HG02981 (cell line): ENCODE results near the gene VKORC1.
A peak's percentile ranks its signal among the peaks of the same experiment; 100 is the strongest.
"Not testable (repeated sequence)": the region's sequence is repeated elsewhere in the genome, so short reads cannot be mapped to it uniquely, and the experiment has no call there.

Experiments used
- ATAC-seq: cut with Tn5 transposase; IDR thresholded peaks from one replicate; pipeline ENCODE4 v1.9.1; 2021; ENCODE audit warnings: mild to moderate bottlenecking, moderate library complexity; ENCODE audit not compliant: unreplicated experiment

The VKORC1 gene

GRCh38 chr16:31094424-31095120, at the start of gene VKORC1:
Gene VKORC1 (minus strand): TSS chr16:31094797. CDS start chr16:31094729, 68 bp downstream.
- peak; percentile 81 for ATAC-seq

GRCh38 chr16:31143694-31144148, 49.1 kb upstream of the VKORC1 start:
- no peak for ATAC-seq

- ATAC-seq: no peak
Measured at GRCh38 chr16:31143011-31143693, 48.6 kb upstream of the VKORC1 start.

- peak; percentile 87 for ATAC-seq
Measured at GRCh38 chr16:31142109-31143010, 47.8 kb upstream of the VKORC1 start.

GRCh38 chr16:31141489-31142108, 47.0 kb upstream of the VKORC1 start:
- ATAC-seq: no peak

- not testable (repeated sequence) for ATAC-seq
Measured at GRCh38 chr16:31141071-31141469, 46.5 kb upstream of the VKORC1 start.

GRCh38 chr16:31138621-31139578, 44.3 kb upstream of the VKORC1 start:
- no peak for ATAC-seq

- not testable (repeated sequence) for ATAC-seq
Measured at GRCh38 chr16:31136822-31137499, 42.4 kb upstream of the VKORC1 start.

- no peak for ATAC-seq
Measured at GRCh38 chr16:31136287-31136662, 41.7 kb upstream of the VKORC1 start.

- ATAC-seq: no peak
Measured at GRCh38 chr16:31135535-31136286, 41.1 kb upstream of the VKORC1 start, which contains the start of gene PRSS8. Gene PRSS8 (minus strand): TSS chr16:31135727. CDS start chr16:31135498, 229 bp downstream.

GRCh38 chr16:31134625-31135534, 40.3 kb upstream of the VKORC1 start:
- no peak for ATAC-seq

- no peak for ATAC-seq
Measured at GRCh38 chr16:31134091-31134571, 39.5 kb upstream of the VKORC1 start.

- no peak for ATAC-seq
Measured at GRCh38 chr16:31133046-31133501, 38.5 kb upstream of the VKORC1 start.

GRCh38 chr16:31132303-31132979, 37.8 kb upstream of the VKORC1 start:
- no peak for ATAC-seq

- no peak for ATAC-seq
Measured at GRCh38 chr16:31131841-31132271, 37.3 kb upstream of the VKORC1 start.

- no peak for ATAC-seq
Measured at GRCh38 chr16:31131416-31131815, 36.8 kb upstream of the VKORC1 start.
